ENCODE results near the gene RPTOR.
"Not testable (repeated sequence)": the region's sequence is repeated elsewhere in the genome, so short reads cannot be mapped to it uniquely, and the experiment has no call there.

Gene RPTOR

GRCh38 chr17:80737106-80738019 lies 192.7 kb downstream of the RPTOR start:
- H3K36me3 Mint-ChIP-seq, result peaks cover 45% of the 10 kb centered on the region
- H3K4me1 Mint-ChIP-seq, result peaks cover 41% of the 10 kb centered on the region
- no peaks in the 10 kb centered on the region for H3K27me3 Mint-ChIP-seq
- H3K4me3 Mint-ChIP-seq, result peak overlapping the region; percentile 32
- peak; percentile 93 for ATAC-seq
- H3K27ac Mint-ChIP-seq, result peak overlapping the region; percentile 89
- H3K9me3 Mint-ChIP-seq, result no peaks in the 10 kb centered on the region

GRCh38 chr17:80738020-80738808 lies 193.6 kb downstream of the RPTOR start:
- H3K9me3 Mint-ChIP-seq, result no peaks in the 10 kb centered on the region
- peaks cover 41% of the 10 kb centered on the region for H3K4me1 Mint-ChIP-seq
- H3K36me3 Mint-ChIP-seq, result peaks cover 54% of the 10 kb centered on the region
- H3K4me3 Mint-ChIP-seq, result peak overlapping the region; percentile 32
- H3K27me3 Mint-ChIP-seq, result no peaks in the 10 kb centered on the region
- ATAC-seq, result peak; percentile 58
- peak overlapping the region; percentile 89 for H3K27ac Mint-ChIP-seq

- ATAC-seq, result no peak
- peak overlapping the region; percentile 89 for H3K27ac Mint-ChIP-seq
- peaks cover 41% of the 10 kb centered on the region for H3K4me1 Mint-ChIP-seq
- H3K4me3 Mint-ChIP-seq, result no peak overlapping the region
- H3K36me3 Mint-ChIP-seq, result peaks cover 49% of the 10 kb centered on the region
- no peaks in the 10 kb centered on the region for H3K27me3 Mint-ChIP-seq
- H3K9me3 Mint-ChIP-seq, result no peaks in the 10 kb centered on the region
Measured at GRCh38 chr17:80738987-80739730, 194.5 kb downstream of the RPTOR start.

GRCh38 chr17:80740141-80740540 lies 195.5 kb downstream of the RPTOR start:
- H3K36me3 Mint-ChIP-seq, result peaks cover 40% of the 10 kb centered on the region
- no peaks in the 10 kb centered on the region for H3K27me3 Mint-ChIP-seq
- no peaks in the 10 kb centered on the region for H3K9me3 Mint-ChIP-seq
- no peak overlapping the region for H3K27ac Mint-ChIP-seq
- H3K4me3 Mint-ChIP-seq, result no peak overlapping the region
- peaks cover 41% of the 10 kb centered on the region for H3K4me1 Mint-ChIP-seq
- ATAC-seq, result no peak

GRCh38 chr17:80742091-80742490 lies 197.5 kb downstream of the RPTOR start:
- Mint-ChIP-seq H3K9me3 (no peaks in the 10 kb centered on the region), H3K27me3 (no peaks in the 10 kb centered on the region), H3K4me3 (no peak overlapping the region), H3K36me3 (peaks cover 36% of the 10 kb centered on the region), H3K27ac (no peak overlapping the region), H3K4me1 (peaks cover 34% of the 10 kb centered on the region)
- no peak for ATAC-seq

- Mint-ChIP-seq H3K4me1 (peaks cover 31% of the 10 kb centered on the region), H3K9me3 (no peaks in the 10 kb centered on the region), H3K36me3 (peaks cover 42% of the 10 kb centered on the region), H3K4me3 (no peak overlapping the region), H3K27ac (no peak overlapping the region), H3K27me3 (no peaks in the 10 kb centered on the region)
- no peak for ATAC-seq
Measured at GRCh38 chr17:80742581-80743180, 198.0 kb downstream of the RPTOR start.

- peaks cover 27% of the 10 kb centered on the region for H3K4me1 Mint-ChIP-seq
- peaks cover 46% of the 10 kb centered on the region for H3K36me3 Mint-ChIP-seq
Measured at GRCh38 chr17:80743181-80743771, 198.6 kb downstream of the RPTOR start.

GRCh38 chr17:80743973-80744372 lies 199.3 kb downstream of the RPTOR start:
- not testable (repeated sequence) for H3K9me3 Mint-ChIP-seq, H3K27ac Mint-ChIP-seq, H3K4me3 Mint-ChIP-seq, ATAC-seq, H3K27me3 Mint-ChIP-seq
- H3K4me1 Mint-ChIP-seq, result peaks cover 20% of the 10 kb centered on the region
- peaks cover 50% of the 10 kb centered on the region for H3K36me3 Mint-ChIP-seq

More at GRCh38 chr17:80743181-80743771, 198.6 kb downstream of the RPTOR start:
- no peak for ATAC-seq
- Mint-ChIP-seq H3K4me3 (no peak overlapping the region), H3K27me3 (no peaks in the 10 kb centered on the region), H3K9me3 (no peaks in the 10 kb centered on the region), H3K27ac (no peak overlapping the region)

- Mint-ChIP-seq H3K36me3 (peaks cover 44% of the 10 kb centered on the region), H3K4me1 (peaks cover 13% of the 10 kb centered on the region)
- ATAC-seq, H3K27me3 Mint-ChIP-seq, H3K27ac Mint-ChIP-seq, H3K4me3 Mint-ChIP-seq, H3K9me3 Mint-ChIP-seq: not testable (repeated sequence)
Measured at GRCh38 chr17:80744725-80745124, 200.1 kb downstream of the RPTOR start.

- Mint-ChIP-seq H3K4me3 (no peak overlapping the region), H3K27me3 (no peaks in the 10 kb centered on the region), H3K27ac (no peak overlapping the region), H3K36me3 (peaks cover 42% of the 10 kb centered on the region), H3K9me3 (no peaks in the 10 kb centered on the region), H3K4me1 (peaks cover 13% of the 10 kb centered on the region)
- ATAC-seq, result no peak
Measured at GRCh38 chr17:80745183-80745582, 200.5 kb downstream of the RPTOR start.

GRCh38 chr17:80746262-80746935 lies 201.8 kb downstream of the RPTOR start:
- no peak for ATAC-seq
- Mint-ChIP-seq H3K9me3 (no peaks in the 10 kb centered on the region), H3K4me3 (no peak overlapping the region), H3K27ac (no peak overlapping the region), H3K36me3 (peaks cover 34% of the 10 kb centered on the region), H3K27me3 (no peaks in the 10 kb centered on the region), H3K4me1 (peaks cover 6% of the 10 kb centered on the region)

GRCh38 chr17:80747469-80747868 lies 202.8 kb downstream of the RPTOR start:
- H3K27ac Mint-ChIP-seq, result no peak overlapping the region
- no peak for ATAC-seq
- H3K4me3 Mint-ChIP-seq, result no peak overlapping the region
- peaks cover 23% of the 10 kb centered on the region for H3K36me3 Mint-ChIP-seq
- no peaks in the 10 kb centered on the region for H3K27me3 Mint-ChIP-seq
- H3K4me1 Mint-ChIP-seq, result peaks cover 5% of the 10 kb centered on the region
- H3K9me3 Mint-ChIP-seq, result no peaks in the 10 kb centered on the region

GRCh38 chr17:80749611-80750010 lies 205.0 kb downstream of the RPTOR start:
- H3K4me3 Mint-ChIP-seq, result no peak overlapping the region
- no peak for ATAC-seq
- peaks cover 24% of the 10 kb centered on the region for H3K36me3 Mint-ChIP-seq
- H3K27me3 Mint-ChIP-seq, result no peaks in the 10 kb centered on the region
- H3K4me1 Mint-ChIP-seq, result peaks cover 5% of the 10 kb centered on the region
- no peak overlapping the region for H3K27ac Mint-ChIP-seq
- H3K9me3 Mint-ChIP-seq, result no peaks in the 10 kb centered on the region

- no peaks in the 10 kb centered on the region for H3K27me3 Mint-ChIP-seq
- H3K27ac Mint-ChIP-seq, result no peak overlapping the region
- ATAC-seq, result no peak
- peaks cover 5% of the 10 kb centered on the region for H3K4me1 Mint-ChIP-seq
- peaks cover 29% of the 10 kb centered on the region for H3K36me3 Mint-ChIP-seq
- no peak overlapping the region for H3K4me3 Mint-ChIP-seq
- no peaks in the 10 kb centered on the region for H3K9me3 Mint-ChIP-seq
Measured at GRCh38 chr17:80750263-80750662, 205.6 kb downstream of the RPTOR start.

All from stimulated activated memory B cell treated with anti-CD40 and anti-IgM and Interleukin-4, amounts not matched to agents 10 μg/mL and 1 μg/mL and 100 μg/mL, for 72 hours (primary cell).